Gastrocnemius medialis (tissue), 4 donors: ENCODE measurements around the gene FOXD4L1.
"Not testable (repeated sequence)": the region's sequence is repeated elsewhere in the genome, so short reads cannot be mapped to it uniquely, and the experiment has no call there.

ENCODE experiments used
- CTCF ChIP-seq, 5 experiments: fragments of 450-650 bp in 3 of 5; fragments of 200-600 bp in 2 of 5; sonication (generic) in 2 of 5; IDR thresholded peaks in 4 of 5; conservative IDR thresholded peaks in 1 of 5; 1 replicate in 4 of 5; 2 replicates in 1 of 5; pipeline ENCODE4 v1.5.1; 2016 to 2019; ENCODE audit warnings: antibody characterized with exemption in 5 of 5, mild to moderate bottlenecking in 3 of 5, moderate library complexity in 3 of 5
- POLR2A ChIP-seq, 2 donors: fragments of 450-650 bp; IDR thresholded peaks; one replicate each; pipeline ENCODE4 v1.6.1; 2017; ENCODE audit warnings: antibody characterized with exemption in 2 of 2, mild to moderate bottlenecking in 2 of 2, moderate library complexity in 2 of 2

GRCh38 chr2:113521492-113521891 lies 23.0 kb downstream of the FOXD4L1 start:
- TF ChIP-seq CTCF (IDR thresholded peaks at IDR 0.05 in 4 of 5, conservative IDR thresholded peaks at IDR 0.05 in 1 of 5); POLR2A (IDR thresholded peaks at IDR 0.05): not testable (repeated sequence)
